A673 (cell line): Measurements from ENCODE around the gene ELL2.

ENCODE experiments used
- EZH2 ChIP-seq: fragments of 200-600 bp; sonication (generic); IDR thresholded peaks from 2 replicates; pipeline ENCODE4 v1.6.1; 2017; ENCODE audit warnings: borderline replicate concordance, low read depth, mild to moderate bottlenecking, mixed read lengths, antibody characterized with exemption, low read length; ENCODE audit not compliant: poor library complexity, severe bottlenecking
- TF ChIP-seq, protein P1 (sequence below): fragments of 300-800, 200-600 bp; sonication (generic); conservative IDR thresholded peaks from 2 replicates; pipeline ENCODE4 v1.5.1; 2017; ENCODE audit warnings: low read depth, mild to moderate bottlenecking, antibody characterized with exemption, low read length, moderate library complexity, mixed read lengths

DNA sequence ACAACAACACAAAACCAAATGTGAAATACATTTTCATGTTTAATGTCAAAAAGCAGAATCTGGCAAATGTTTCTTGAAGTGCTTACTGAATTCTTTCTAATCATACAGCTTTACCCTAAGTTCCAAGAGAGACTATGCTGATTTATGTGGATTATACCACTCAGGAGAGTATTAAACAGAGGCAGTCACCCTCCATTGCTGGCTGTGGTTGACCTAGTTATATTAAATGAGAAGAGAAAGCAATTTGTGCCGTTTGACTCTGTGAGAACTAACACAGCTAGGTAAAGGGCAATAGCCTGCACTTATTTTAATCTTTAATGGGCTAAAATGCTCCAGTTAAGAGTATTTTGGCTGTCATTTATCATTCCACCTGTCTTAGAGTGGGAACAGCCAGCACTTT lies 62.6 kb downstream of the ELL2 start:
- TF ChIP-seq, protein P1, sequence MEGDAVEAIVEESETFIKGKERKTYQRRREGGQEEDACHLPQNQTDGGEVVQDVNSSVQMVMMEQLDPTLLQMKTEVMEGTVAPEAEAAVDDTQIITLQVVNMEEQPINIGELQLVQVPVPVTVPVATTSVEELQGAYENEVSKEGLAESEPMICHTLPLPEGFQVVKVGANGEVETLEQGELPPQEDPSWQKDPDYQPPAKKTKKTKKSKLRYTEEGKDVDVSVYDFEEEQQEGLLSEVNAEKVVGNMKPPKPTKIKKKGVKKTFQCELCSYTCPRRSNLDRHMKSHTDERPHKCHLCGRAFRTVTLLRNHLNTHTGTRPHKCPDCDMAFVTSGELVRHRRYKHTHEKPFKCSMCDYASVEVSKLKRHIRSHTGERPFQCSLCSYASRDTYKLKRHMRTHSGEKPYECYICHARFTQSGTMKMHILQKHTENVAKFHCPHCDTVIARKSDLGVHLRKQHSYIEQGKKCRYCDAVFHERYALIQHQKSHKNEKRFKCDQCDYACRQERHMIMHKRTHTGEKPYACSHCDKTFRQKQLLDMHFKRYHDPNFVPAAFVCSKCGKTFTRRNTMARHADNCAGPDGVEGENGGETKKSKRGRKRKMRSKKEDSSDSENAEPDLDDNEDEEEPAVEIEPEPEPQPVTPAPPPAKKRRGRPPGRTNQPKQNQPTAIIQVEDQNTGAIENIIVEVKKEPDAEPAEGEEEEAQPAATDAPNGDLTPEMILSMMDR: no peak
- no peak for TF ChIP-seq EZH2
